CD4-positive, alpha-beta T cell treated with Interleukin-17A for 4 hours (primary cell): ENCODE measurements around the gene ADARB2.

Source experiments
- DNase-seq: peaks from one replicate; pipeline ENCODE4 v3.0.0-alpha.2; 2020; ENCODE audit warnings: mixed read lengths

Gene ADARB2

GRCh38 chr10:1211844-1212570 is 525.3 kb downstream of the ADARB2 start:
- DNase-seq = no peak

GRCh38 chr10:1210667-1211066 is 526.7 kb downstream of the ADARB2 start:
- no peak for DNase-seq

DNA sequence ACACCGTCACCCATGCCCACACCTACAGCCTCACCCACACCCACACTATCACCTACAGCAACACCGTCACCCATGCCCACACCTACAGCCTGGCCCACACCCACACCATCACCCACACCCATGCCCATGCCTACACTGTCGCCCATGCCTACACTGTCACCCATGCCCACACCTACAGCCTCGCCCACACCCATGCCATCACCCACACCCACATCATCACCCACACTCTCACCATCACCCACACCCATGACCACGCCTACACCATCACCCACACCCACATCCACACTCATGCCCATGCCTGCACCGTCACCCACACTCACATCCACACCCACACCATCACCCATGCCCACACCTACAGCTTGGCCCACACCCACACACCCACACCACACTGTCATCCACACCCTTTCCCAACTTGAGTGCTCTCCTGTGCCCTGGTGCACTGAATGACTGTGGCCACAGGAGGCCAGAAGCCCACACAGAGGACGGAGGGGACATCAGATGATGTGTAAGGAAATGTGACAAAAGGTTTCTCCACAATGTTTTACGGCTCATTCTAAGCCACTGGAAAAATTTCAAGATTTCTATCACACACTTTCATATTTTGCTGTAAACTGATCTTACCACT is 527.9 kb downstream of the ADARB2 start:
- no peak for DNase-seq

- no peak for DNase-seq
Observed at GRCh38 chr10:1208366-1209311, 528.7 kb downstream of the ADARB2 start.

- DNase-seq = no peak
Observed at GRCh38 chr10:1206601-1207000, 530.7 kb downstream of the ADARB2 start.

- DNase-seq = no peak
Observed at GRCh38 chr10:1206101-1206500, 531.2 kb downstream of the ADARB2 start.

GRCh38 chr10:1205450-1206030 is 531.8 kb downstream of the ADARB2 start:
- no peak for DNase-seq

- DNase-seq = no peak
Observed at GRCh38 chr10:1204434-1205326, 532.6 kb downstream of the ADARB2 start.

DNA sequence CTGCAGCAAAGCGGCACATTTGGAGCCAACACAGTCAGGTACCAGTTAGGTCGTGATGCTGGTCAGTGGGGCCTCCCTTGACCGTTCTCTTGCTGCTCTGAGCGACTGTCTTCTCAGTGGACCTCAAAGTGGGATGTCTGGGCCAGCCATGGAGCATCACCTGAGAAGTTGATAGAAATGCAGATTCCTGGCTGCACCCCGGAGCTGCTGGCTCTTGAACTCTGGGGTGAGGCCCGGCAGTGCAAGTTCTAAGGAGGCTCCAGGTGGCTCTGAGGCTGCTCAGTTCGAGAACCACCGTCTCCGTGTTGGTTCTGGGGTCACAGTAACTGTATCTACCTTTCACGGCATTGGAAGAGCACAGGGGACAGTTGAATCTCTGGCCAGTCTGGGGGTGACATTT is 533.6 kb downstream of the ADARB2 start:
- no peak for DNase-seq

- no peak for DNase-seq
Observed at GRCh38 chr10:1203216-1203615, 534.1 kb downstream of the ADARB2 start.

GRCh38 chr10:1202343-1202742 is 535.0 kb downstream of the ADARB2 start:
- no peak for DNase-seq

GRCh38 chr10:1200866-1201807 is 536.2 kb downstream of the ADARB2 start:
- DNase-seq = no peak

- no peak for DNase-seq
Observed at GRCh38 chr10:1199897-1200721, 537.2 kb downstream of the ADARB2 start.

DNA sequence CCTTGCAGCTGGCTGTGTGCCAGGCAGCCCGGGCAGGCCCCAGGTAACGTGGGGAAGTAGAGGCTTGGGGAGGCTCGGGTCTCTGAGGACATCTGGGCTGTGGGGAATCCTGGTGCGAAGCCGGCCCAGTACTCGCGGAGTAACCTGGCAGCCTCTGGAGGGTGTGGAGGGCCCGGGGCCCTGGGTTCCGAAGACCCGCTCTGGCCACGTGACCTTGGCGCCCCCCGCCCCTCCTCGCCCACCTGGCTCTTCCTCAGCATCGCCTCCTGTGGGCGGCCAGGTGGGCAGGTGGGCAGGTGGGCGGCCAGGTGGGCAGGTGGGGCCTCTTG is 538.0 kb downstream of the ADARB2 start:
- no peak for DNase-seq

DNA sequence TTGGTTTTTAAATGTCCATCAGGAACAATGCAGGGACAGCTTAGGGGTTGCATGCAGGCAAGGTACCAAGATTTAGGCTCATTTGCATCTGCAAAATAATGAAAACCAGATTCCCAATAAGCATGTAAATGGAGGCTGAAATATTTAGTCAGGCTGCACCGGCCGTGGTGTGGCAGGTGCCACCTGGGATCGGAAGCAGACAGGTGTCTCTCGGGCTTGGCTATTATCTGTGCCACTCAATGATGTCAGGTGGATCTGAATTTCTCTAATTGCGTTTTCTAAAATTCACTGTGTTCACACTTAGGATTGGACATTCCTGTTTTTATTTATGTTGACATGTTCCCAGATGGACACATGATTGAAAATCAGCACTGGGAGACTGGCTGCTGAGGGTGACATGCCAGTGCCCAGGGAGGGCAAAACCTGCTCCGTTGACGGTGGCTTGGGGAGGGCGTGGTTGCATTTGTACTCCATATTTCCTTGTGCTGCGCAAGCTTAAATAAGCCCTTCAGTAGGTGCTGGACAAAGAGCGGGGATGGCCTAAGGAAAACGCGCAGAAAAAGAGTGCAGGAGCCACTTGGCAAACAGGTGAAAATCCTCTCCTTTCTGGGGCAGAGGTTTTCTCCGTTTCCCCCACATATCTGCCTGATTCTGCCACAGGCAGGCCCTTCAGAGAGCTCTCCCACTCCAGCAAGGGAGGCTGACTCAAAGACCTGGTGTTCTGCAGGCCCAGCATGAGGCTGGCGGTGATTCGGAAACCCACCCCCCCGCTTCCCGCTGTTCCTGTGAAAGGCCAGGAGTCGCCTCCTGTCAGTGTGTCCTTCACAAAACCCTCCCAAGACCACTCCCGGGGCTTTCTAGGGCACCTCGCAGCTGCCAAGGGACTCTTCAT is 538.6 kb downstream of the ADARB2 start:
- no peak for DNase-seq

- no peak for DNase-seq
Observed at GRCh38 chr10:1197384-1197783, 539.9 kb downstream of the ADARB2 start.

DNA sequence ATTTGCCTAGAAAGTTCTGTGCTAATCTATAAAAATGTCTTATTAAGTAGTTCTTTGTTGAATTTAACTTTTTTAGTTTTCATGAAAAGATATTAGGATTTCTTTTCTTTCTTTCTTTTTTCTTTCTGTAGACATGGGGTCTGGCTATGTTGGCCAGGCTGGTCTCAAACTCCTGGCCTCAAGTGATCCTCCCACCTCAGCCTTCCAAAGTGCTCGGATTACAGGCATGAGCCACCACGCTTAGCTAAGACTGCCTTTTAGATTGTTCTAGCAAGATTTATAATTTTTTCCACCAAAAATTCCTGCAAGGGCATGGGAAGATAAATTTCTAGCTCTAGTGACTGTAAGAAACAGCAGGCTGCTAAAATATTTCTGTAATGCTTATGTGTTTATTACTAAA is 540.7 kb downstream of the ADARB2 start:
- DNase-seq = no peak

- no peak for DNase-seq
Observed at GRCh38 chr10:1195828-1196227, 541.5 kb downstream of the ADARB2 start.

- no peak for DNase-seq
Observed at GRCh38 chr10:1194161-1194560, 543.2 kb downstream of the ADARB2 start.
